Gastroesophageal sphincter (tissue), 4 donors: Measurements from ENCODE around the gene FAM83F. TPM values are rescaled to one million over a fixed set of nuclear protein-coding genes. Genes with fewer than 3 reads are reported as not detected.

Source experiments
- ATAC-seq: fragments of 150-250 bp; one replicate; pipeline ENCODE4 v1.9.1; 2016; ENCODE audit warnings: mild to moderate bottlenecking, moderate library complexity
- H3K27ac ChIP-seq, 4 donors: fragments of 200-600 bp; sonication (generic) in 3 of 4; 1 replicate in 3 of 4; 2 replicates in 1 of 4; pipeline ENCODE4 v1.5.1; 2016 to 2019
- H3K27me3 ChIP-seq: fragments of 200-600 bp; sonication (generic); one replicate; pipeline ENCODE4 v1.5.1; 2019
- H3K36me3 ChIP-seq, 2 donors: fragments of 200-600 bp; sonication (generic); one replicate each; pipeline ENCODE4 v1.5.1; 2019; ENCODE audit warnings: control low read depth in 1 of 2
- H3K4me1 ChIP-seq, 3 donors: fragments of 200-600 bp; sonication (generic); 1 replicate in 2 of 3; 2 replicates in 1 of 3; pipeline ENCODE4 v1.5.1; 2016 to 2019; ENCODE audit warnings: control low read depth in 2 of 3
- H3K4me3 ChIP-seq, 2 donors: fragments of 200-600 bp; sonication (generic); one replicate each; pipeline ENCODE4 v1.5.1; 2019; ENCODE audit warnings: mild to moderate bottlenecking in 1 of 2, moderate library complexity in 1 of 2
- H3K9me3 ChIP-seq, 3 donors: fragments of 200-600 bp; sonication (generic); one replicate each; pipeline ENCODE4 v1.5.1; 2017 to 2019; ENCODE audit warnings: control low read depth in 2 of 3
- CTCF ChIP-seq, 4 experiments: fragments of 200-600 bp in 2 of 4; fragments of 450-650 bp in 2 of 4; sonication (generic) in 1 of 4; IDR thresholded peaks; one replicate each; pipeline ENCODE4 v1.5.1; 2017 to 2019; ENCODE audit warnings: antibody characterized with exemption in 4 of 4, mild to moderate bottlenecking in 2 of 4, moderate library complexity in 2 of 4
- EP300 ChIP-seq: sonication (generic); formaldehyde crosslinking; IDR thresholded peaks from one replicate; pipeline ENCODE4 v1.6.1; 2017; ENCODE audit warnings: antibody characterized with exemption, mild to moderate bottlenecking
- POLR2A ChIP-seq, 2 donors: fragments of 450-650 bp; IDR thresholded peaks; one replicate each; pipeline ENCODE4 v1.6.1; 2017; ENCODE audit warnings: antibody characterized with exemption in 2 of 2, mild to moderate bottlenecking in 2 of 2, moderate library complexity in 1 of 2
- POLR2AphosphoS5 ChIP-seq: sonication (generic); formaldehyde crosslinking; IDR thresholded peaks from one replicate; pipeline ENCODE4 v1.6.1; 2017; ENCODE audit warnings: antibody characterized with exemption
- WGBS, 2 donors: methylation state at CpG; one replicate each; pipeline ENCODE4 v1.1.5; 2018; ENCODE audit warnings: low coverage in 1 of 2; 5-methylcytosine and 5-hydroxymethylcytosine counted together
- total RNA-seq, 4 donors: library from RNA; depleted of rRNA; stranded (reverse); fragments of >200 nt; gene quantifications; one replicate each; pipeline ENCODE4 v1.1.0, GENCODE V29; 2016

FAM83F gene
- total RNA-seq, 4 donors from 2014 or later: 0.46 to 4.2 (median 0.81) TPM

DNA sequence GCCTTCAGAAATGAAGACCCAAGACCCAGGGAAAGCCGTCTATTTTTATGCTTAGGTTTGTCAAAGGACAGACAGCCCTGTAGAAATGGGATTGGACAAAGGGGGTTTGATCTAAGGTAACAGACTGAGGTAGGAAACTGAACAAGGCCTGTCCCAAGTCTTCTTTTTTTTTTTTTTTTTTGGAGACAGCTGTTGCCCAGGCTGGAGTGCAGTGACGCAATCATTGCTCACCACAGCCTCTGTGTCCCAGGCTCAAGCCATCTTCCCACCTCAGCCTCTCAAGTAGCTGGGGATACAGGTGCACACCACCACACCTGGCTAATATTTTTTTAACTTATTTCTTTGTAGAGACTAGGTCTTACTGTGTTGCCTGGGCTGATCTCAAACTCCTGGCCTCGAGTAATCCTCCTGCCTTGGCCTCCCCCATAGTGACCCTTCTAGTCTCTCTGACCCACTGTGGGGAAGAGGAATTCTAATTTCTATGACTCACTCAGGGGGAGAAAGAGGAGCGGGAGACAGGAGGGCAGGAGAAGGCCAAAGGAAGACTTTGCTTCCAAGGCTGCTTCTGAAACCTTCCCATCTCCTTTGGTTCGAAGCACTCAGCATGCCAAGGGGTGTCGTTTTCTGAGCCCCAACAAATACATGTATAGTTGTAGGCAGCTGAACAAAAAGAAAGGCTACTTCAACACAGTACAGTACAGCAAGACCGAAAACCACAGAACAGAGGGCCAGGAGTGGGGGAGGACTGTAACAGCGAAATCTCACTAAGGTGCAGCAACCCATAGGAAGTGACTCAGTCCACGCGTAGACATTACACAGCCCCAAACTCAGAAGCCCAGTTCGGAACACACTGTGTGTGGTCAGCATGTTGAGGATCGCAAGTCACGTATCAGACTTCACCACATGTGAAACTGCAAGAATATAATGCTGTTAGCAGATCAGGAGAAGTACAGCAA, 33.7 kb upstream of the FAM83F start:
- H3K36me3 ChIP-seq: no peaks in the 10 kb centered on the region
- no peak overlapping the region for H3K4me3 ChIP-seq
- TF ChIP-seq POLR2AphosphoS5: no peak
- TF ChIP-seq POLR2A (IDR thresholded peaks at IDR 0.05): no peak
- TF ChIP-seq EP300: no peak
- H3K27me3 ChIP-seq: peaks cover 15% of the 10 kb centered on the region
- H3K27ac ChIP-seq: no peak overlapping the region
- H3K4me1 ChIP-seq: no peaks in the 10 kb centered on the region
- no peak for ATAC-seq
- H3K9me3 ChIP-seq: no peaks in the 10 kb centered on the region
- 69 to 70% methylated on average over 8 to 9 of the region's 13 CpGs for WGBS, 2 donors

GRCh38 chr22:39962071-39962470, 32.7 kb upstream of the FAM83F start:
- H3K4me3 ChIP-seq: no peak overlapping the region
- ATAC-seq: no peak
- peaks cover 15% of the 10 kb centered on the region for H3K27me3 ChIP-seq
- H3K27ac ChIP-seq: no peak overlapping the region
- H3K4me1 ChIP-seq: no peaks in the 10 kb centered on the region
- TF ChIP-seq EP300: no peak
- TF ChIP-seq CTCF (IDR thresholded peaks at IDR 0.05): no peak
- no peak for TF ChIP-seq POLR2AphosphoS5
- TF ChIP-seq POLR2A (IDR thresholded peaks at IDR 0.05): no peak
- H3K9me3 ChIP-seq: no peaks in the 10 kb centered on the region
- 83 to 90% methylated on average over 3 to 9 of the region's 9 CpGs for WGBS, 2 donors
- no peaks in the 10 kb centered on the region for H3K36me3 ChIP-seq

DNA sequence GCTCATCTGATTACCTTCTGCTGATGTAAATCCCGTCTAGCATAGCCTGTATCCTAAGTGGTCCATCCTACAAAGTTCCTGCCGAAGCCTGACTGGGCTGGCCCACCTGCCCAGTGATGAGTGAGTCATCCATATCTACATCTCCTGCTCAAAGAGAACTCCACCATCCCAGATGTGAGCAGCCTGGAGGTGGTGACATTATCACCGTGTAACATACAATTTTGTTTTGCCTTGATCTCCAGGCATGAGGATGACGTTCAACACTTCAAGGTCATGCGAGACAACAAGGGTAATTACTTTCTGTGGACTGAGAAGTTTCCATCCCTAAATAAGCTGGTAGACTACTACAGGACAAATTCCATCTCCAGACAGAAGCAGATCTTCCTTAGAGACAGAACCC, 29.0 kb upstream of the FAM83F start:
- H3K36me3 ChIP-seq: no peaks in the 10 kb centered on the region
- H3K4me3 ChIP-seq: no peak overlapping the region
- peaks cover 0 to 6% (median 0%) of the 10 kb centered on the region in 3 donors for H3K4me1 ChIP-seq
- no peak for ATAC-seq
- 40 to 65% methylated on average over 1 to 3 of the region's 5 CpGs for WGBS, 2 donors
- no peaks in the 10 kb centered on the region for H3K9me3 ChIP-seq
- TF ChIP-seq EP300: no peak
- no peak for TF ChIP-seq POLR2AphosphoS5
- no peak for TF ChIP-seq CTCF (IDR thresholded peaks at IDR 0.05)
- no peak for TF ChIP-seq POLR2A (IDR thresholded peaks at IDR 0.05)
- H3K27ac ChIP-seq: no peak overlapping the region
- peaks cover 31% of the 10 kb centered on the region for H3K27me3 ChIP-seq

DNA sequence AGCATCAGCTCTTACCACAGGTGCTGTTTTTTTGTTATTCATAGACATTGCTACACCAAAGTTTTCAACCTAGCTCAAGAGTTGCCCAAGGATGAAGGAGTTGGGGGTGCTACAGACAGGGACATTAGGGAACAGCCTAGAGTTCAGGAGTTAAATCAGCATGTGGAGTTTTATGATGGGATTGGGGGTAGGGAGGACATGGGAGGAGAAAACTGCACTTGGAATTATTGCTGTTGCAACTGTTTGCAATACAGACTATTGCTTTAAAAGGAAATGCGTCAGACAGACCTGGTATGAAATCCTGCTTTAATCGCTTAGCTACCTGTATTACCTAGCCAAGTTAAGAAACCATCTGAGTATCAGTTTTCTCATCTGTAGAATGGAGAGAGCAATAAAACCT, 28.3 kb upstream of the FAM83F start:
- no peak overlapping the region for H3K4me3 ChIP-seq
- peaks cover 38% of the 10 kb centered on the region for H3K27me3 ChIP-seq
- H3K4me1 ChIP-seq: peaks cover 0 to 6% (median 0%) of the 10 kb centered on the region in 3 donors
- no peak overlapping the region for H3K27ac ChIP-seq
- no peaks in the 10 kb centered on the region for H3K36me3 ChIP-seq
- no peak for ATAC-seq
- H3K9me3 ChIP-seq: no peaks in the 10 kb centered on the region
- WGBS, 2 donors: 89% methylated on average over 2 of the region's 2 CpGs; no CpG with 5 or more reads in 1 of the 2 donors
- TF ChIP-seq POLR2AphosphoS5: no peak
- TF ChIP-seq POLR2A (IDR thresholded peaks at IDR 0.05): no peak
- no peak for TF ChIP-seq EP300
- no peak for TF ChIP-seq CTCF (IDR thresholded peaks at IDR 0.05)

GRCh38 chr22:39967103-39967829, 27.5 kb upstream of the FAM83F start:
- Histone ChIP-seq H3K9me3 (no peaks in the 10 kb centered on the region), H3K27me3 (peaks cover 42% of the 10 kb centered on the region), H3K36me3 (no peaks in the 10 kb centered on the region), H3K4me1 (peaks cover 0 to 6% (median 0%) of the 10 kb centered on the region in 3 donors), H3K4me3 (no peak overlapping the region), H3K27ac (peak overlapping the region in 2 of 4 donors; percentile 52 to 58)
- TF ChIP-seq POLR2A (IDR thresholded peaks at IDR 0.05) (no peak), EP300 (no peak), POLR2AphosphoS5 (no peak), CTCF (IDR thresholded peaks at IDR 0.05) (no peak)
- WGBS, 2 donors: 67 to 77% methylated on average over 7 to 9 of the region's 9 CpGs
- ATAC-seq: no peak
